GM18508 (cell line): Measurements from ENCODE around the gene DAZL.
"Not testable (repeated sequence)": the region's sequence is repeated elsewhere in the genome, so short reads cannot be mapped to it uniquely, and the experiment has no call there.

Source experiments
- ATAC-seq: cut with Tn5 transposase; IDR thresholded peaks from one replicate; pipeline ENCODE4 v1.9.1; 2021; ENCODE audit warnings: moderate number of reproducible peaks; ENCODE audit not compliant: insufficient read depth, unreplicated experiment

Gene DAZL, protein sequence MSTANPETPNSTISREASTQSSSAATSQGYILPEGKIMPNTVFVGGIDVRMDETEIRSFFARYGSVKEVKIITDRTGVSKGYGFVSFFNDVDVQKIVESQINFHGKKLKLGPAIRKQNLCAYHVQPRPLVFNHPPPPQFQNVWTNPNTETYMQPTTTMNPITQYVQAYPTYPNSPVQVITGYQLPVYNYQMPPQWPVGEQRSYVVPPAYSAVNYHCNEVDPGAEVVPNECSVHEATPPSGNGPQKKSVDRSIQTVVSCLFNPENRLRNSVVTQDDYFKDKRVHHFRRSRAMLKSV

DNA sequence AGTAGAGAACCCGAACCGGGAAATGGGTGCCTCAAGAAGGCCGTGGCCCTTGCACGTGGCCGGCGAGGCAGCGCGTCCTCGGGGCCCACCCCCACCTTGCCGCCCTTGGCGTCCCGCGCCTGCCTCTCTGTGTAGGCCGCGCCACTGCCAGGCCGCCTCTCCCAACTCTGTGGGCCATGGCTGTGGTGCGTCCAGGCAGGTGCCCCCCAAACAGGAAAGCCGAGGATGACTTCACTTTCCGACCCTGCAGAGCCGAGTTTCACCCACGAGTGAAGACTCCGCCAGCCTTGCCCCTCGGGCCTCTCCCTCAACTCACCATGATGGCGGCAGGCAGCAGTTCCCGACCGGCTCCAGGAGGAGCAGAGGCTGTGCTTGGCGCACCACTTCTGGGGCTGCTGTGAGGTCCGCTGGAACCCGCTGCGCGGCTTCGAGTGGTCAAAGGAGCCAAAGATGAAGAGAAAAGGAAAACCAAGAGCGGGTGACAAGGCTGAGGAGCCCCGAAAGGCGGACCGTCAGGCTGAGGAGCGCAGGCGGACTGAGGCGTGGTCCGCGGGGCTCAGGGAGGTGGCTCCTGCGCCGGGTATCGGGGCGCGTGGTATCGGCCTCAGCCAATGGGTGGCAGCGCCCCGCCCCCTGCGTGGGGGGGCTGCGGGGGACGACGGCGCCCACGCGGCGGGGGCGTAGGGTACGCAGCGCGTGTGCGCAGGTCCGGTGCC, at the start of gene DAZL:
DAZL (minus strand) TSS at position 537 of the 716 bp plus-strand sequence; CDS start at position 319, 218 bp downstream.
- ATAC-seq: no peak

DNA sequence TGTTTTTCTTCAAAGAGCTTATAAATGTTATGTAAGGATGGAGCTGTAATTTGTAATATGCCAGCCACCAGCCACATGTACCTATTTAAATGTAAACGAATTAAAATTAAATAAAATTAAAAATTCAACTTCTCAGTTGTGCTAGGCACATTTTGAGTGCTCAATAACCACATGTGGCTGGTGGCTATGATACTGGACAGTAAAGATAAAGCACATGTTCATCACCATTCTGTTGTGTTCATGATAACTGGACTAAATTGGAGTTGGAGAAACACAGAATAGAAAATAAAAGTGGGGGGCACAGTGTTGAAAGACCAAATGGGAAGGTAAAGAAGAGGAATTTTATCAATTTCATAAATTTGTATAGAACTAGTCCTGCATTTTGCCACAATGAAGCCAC, 49.8 kb upstream of the DAZL start:
- ATAC-seq: no peak

DNA sequence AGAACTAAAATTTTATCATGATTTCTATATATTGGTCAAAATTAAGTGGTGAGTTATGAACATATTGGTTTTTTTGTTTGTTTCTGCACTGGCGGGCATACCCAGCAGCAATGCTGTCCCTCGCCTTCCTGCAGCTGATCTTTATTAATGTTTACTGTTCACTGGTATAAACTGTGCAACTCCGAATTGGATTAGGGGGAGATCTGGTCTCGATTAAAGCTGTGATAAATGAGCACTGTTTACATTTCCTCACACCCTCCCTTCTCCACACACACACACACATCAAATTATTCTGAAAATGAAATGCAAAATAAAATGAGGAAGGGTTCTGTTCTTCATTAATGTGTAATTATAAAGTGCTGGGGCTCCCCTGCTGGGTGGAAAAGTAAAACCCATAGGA, 48.5 kb upstream of the DAZL start:
- ATAC-seq: no peak

DNA sequence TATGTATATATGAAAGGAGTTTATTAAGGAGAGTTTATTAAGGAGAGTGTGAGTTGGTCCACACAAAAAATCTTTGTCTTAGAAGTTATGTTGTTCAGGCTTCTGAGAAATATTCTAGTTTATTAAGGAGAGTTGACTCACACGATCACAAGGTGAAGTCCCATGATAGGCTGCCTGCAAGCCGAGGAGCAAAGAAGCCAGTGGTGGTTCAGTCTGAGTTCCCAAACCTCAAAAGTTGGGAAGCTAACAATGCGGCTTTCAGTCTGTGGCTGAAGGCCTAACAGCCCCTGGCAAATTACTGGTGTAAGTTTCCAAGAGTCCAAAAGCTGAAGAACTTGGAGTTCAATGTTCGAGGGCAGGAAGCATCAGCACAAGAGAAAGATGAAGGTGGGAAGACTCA, 42.4 kb upstream of the DAZL start:
- ATAC-seq: no peak

DNA sequence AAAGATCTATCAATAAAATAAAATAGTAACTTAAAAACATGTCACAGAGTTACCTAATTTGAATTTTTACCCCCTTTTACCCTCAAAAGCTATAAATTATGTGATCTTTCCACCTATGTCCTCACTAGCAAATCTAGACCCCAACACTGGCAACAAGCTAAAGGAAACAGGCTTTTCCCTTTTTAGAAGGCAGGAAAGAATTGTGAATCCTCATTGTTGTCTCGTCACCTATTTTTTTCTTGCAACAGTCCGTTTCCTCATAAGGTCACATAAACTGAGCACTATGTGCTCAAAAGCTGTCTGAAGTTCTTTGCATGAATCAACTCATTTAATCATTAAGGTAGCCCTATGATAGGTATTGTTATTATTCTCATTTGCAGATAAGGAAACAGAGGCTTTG, 34.6 kb upstream of the DAZL start:
- ATAC-seq: no peak

DNA sequence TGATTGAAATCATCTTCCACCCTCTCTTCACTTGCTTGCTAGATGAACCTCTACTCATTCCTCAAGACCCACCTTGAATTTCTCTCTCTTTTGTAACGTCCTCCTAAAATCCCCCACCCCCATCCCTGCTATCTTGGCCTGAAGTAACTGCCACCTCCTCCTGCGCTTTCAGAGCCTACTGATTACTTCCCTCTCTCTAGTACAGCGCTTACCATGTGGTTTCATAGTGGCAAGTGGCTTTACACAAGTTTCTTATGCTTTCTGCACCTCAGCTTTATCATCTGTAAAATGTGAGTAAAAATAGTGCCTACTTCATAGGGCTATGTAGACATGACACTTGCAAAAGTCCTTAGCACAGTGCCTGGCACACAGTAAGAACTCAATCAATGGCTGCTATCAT, 28.7 kb upstream of the DAZL start:
- ATAC-seq: no peak

DNA sequence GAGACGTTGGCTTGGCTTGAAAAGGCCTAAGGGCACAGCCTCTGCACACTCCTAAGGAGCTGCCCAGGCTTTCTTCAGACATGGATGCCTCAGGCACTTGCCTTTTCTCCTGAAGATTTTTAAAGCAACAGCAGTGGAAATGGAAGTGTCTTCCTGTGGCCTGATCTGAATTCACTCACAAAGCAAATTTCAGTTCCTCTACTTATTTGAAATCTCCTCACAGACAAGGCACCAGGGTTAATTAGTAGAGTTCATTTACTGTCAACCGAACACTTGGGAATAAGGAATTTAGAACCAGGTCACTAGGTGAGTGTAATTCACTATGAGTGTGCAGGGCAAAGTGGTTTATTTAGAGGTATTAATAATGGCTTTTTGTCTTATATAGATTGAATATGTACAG, 27.2 kb upstream of the DAZL start:
- ATAC-seq: no peak

DNA sequence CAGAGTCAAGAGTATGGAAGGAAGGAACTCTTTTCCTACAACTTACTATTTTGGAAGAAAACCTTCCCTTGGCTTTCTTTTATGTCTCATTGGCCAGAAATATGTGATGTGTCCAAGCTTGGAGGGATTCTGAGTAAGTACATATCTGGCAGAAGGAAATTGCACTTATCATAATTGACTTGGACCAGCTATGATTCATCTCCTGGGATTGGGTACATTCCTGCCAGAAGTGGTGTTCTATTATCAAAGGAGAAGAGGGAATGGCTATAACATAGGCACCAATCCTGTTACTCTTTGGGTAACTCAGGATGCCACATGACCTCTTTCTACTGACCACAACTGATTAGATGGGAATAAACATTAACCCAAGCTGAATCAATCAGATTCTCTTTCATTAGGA, 13.5 kb upstream of the DAZL start:
- ATAC-seq: no peak

DNA sequence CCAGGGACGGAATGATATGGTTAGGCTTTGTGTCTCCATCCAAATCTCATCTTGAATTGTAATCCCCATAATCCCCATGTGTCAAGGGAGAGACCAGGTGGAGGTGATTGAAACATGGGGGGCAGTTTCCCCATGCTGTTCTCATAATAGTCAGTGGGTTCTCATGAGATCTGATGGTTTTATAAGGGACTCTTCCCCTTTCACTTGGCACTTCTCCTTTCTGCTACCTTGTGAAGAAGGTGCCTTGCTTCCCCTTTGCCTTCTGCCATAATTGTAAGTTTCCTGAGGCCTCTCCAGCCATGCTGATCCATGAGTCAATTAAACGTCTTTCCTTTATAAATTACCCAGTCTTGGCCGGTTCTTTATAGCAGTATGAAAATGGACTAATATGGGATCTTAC, 11.9 kb upstream of the DAZL start:
- ATAC-seq: not testable (repeated sequence)

DNA sequence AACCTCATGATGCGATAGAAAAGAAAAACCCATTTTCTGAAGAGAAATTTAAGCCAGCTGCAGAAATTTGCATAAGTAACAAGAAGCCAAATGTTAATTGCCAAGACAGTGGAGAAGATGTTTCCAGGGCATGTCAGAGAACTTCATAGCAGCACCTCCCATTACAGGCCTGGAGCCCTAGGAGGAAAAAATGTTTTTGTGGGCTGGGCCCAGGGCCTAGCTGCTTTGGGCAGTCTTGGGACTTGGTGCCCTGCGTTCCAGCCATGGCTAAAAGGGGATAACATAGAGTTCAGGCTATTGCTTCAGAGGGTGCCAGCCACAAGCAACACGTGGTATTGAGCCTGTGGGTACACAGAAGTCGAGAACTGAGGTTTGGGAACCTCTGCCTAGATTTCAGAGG, 10.9 kb upstream of the DAZL start:
- no peak for ATAC-seq

DNA sequence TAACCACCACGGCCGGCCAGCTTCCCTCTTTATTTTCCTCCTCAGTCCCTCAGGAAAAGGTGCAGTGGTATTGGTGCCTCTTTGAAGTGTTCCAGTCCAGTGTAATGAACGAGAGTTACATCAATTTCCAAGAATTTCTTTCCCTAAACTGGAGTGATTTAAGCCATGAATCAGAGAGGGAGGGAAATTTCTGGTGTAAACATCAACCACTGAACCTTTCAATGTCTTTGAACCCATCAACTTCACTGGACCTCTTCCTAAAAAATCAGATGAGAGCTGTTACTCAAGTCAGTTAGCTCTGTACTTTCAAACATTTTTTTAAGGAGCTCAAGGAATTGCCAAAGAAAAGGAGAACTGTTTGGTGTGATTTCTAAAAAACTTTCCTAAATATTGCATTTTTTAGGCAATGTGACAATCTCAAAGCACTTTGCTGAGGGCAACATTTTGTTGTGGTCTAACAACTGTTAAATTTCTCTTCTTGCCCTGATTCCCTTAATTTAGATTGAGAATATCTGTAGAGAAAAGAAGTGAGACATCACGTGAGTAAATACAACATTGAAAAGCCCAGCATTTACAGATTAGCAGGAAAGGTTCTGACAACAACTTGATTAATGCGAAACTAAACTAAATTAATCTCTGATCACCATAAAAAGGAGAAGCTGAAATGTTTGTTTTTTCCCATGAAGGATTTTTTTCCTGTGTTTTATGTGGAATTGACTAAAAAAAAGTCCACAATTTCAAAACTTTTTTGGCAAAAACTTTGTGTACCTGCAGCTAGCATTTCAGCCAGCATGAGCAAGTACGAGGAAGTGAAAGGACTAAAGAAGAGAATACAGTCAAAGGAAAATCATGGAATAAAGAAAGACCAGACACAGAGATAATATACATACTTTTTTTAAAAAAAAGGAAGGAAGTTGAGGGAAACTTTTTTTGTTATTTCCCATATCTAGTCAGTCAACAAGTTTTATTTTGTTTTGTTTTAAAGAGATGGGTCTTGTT, 9.1 kb upstream of the DAZL start:
- ATAC-seq: no peak

DNA sequence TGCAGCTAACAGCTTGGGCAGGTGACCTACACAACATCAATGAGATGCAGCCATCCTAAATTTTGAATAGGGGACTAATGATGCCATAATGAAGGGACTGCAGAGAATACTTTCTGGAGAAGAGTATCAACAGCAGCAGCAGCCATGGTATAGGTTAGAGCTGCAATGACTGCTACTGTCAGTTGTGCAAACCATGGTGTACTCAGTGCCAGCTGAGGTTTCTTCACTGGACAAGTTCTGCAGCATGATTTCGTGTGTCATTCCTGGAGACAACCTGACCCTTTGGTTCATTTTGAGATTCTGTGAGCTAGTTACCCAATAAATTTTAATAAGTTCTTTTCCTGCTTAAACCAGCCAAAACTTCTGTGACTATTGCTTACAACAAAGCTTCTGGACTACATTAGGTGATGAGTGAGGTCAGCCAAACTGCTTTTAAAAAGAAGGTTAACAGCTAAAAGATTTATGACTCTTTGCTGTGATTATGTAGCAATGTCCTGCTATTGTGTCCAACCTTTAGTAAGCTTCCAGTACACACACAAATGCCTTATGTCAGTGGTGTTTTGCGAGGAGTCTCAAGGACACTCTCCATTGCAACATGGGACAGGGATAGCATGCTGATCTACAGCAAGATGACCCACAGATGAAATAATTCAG, 4.8 kb upstream of the DAZL start:
- ATAC-seq: no peak

DNA sequence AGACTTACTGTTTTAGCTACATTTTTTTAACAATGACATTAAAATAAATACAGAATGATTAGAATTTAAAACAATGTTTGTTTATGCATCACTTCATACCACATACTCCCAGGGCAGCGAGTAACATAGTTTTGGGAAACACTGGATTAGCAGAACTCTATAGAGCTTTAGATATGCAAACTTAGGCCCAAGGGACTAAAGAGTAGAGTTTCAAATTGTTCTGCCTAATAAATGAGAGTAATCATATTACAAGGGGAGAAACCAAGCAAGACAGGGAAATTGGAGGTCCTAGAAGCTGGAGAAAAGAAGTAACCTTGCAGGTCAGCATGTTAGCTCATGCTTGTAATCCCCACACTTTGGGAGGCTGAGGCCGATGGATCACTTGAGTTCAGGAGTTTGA, 3.6 kb upstream of the DAZL start:
- ATAC-seq: no peak

DNA sequence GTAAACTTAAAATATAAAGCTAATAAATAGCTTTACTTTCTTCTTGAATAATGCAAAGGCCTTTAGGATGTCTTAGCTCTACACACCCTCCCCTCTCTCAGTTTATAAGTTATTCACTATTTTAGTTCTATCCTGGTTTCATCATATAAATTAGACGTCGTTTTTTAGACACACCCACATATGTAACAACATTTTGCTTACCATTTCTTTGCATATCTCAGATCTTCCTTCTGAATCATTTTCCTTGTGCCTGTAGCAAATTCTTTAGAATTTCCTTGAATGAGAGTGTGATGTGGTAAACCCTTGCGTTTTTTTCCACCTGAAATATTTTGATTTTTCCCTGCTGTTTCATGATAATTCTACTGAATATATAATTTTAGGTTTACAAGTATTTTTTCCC, 2.5 kb upstream of the DAZL start:
- no peak for ATAC-seq

DNA sequence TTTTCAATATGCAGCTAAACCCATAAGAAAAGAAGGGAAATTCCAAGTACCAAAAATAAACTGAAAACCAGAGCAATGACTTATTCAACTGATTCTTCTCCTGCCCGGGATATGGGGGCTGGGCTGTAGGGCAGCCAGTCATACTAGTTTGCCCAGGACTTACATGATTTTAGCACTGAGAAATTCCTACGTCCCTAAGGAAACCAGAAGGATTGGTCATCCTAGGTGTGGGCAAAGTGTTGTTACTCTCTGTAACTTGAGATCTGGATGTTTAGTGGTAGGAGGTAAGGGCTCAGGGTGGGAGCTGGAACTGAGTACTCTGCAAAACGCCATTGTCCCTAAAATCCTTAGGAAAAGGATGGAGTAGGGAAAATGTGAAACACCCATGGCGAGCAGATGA, 1.2 kb upstream of the DAZL start:
- ATAC-seq: no peak

DNA sequence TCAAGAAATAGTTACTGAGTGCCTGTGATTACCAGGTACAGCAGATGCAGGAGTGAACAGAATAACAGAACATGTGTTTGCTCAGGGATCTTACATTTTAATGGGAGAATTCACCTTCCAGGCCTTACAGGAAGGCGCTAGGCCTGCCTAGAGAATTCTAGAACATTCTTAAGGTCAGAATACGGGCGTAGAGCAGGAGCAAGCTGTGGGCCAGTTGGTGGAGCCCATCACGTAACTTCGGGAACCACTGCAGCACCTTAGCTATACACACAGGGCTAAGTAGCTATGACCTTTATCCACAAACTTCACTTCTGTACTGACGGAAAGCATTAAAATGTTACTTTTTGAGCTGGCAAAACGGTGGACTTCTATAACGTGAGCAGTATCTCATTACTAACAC, 743 bp upstream of the DAZL start:
- ATAC-seq: no peak

DNA sequence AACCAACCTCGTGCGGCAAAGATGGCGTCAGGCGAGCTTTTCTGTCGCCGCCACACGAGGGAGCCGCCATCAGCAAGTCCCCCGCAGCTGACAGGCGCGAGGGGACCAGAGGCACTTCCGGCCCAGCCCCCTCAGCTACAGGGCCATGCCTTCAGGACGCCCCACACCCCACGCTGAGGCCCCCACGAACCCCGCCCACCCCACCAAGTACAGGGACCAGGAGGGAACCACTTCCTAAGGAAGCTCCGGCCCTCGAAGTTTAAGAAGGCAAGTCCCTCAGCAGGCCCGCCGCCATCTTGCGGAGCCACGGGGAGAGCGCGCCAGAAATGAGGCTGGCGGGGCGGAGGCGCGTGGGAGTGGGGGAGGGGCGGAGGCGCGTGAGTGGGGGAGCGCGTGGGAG, 790 bp downstream of the DAZL start:
- ATAC-seq: no peak

DNA sequence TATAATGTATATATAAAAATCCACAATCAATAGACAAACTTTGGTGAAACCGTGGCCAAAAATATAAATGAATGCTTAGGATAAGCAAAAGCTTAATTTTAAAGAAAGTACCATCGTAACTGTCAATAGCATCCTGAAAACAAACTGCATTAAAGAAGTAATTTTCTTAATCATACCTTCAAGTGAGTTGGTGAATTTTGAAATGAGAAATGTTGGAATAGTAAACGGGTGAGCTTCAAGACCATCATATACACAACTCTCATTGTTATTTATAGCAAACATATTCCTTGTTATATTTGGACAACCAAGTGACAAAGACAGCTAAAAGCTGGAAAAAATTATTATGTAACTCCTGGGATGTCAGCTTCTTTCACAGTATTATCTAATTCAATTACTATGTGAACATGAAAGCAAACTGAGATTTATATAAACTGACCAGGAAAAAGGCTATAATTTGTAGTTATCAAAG, 3.7 kb downstream of the DAZL start:
- no peak for ATAC-seq

DNA sequence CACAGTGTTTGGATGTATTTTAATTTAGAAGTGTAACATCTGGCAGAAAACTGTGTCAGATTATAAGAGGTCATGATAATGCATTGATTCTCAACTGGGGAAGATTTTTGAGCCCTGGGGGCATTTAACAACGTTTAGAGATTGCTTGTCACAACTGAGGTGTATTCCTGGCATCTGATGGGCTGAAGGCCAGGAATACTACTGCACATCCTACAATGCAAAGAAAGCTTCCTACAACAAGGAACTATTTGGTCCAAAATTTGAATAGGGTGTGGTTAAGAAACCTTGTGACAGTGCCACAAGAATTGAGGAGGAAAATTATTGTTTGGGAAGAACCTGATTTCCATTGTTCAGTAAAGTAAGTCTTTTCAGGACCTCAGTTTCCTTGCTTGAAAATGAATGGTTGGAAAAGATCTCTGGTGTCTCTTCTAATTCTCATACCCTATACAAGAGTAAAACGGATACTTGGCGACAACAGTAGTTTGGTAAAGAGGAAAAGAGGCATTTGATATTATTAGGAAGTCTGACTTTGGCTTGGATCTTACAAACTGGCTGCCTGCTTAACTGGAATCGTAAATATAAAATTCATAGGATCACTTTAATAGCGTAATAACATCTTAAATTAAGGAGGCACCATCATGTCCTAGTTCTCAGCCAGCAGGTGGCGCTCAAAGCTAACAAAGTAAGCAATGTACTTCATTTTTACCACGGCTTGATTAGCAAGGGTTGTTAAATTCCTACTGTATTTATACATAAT, 4.3 kb downstream of the DAZL start:
- ATAC-seq: no peak

DNA sequence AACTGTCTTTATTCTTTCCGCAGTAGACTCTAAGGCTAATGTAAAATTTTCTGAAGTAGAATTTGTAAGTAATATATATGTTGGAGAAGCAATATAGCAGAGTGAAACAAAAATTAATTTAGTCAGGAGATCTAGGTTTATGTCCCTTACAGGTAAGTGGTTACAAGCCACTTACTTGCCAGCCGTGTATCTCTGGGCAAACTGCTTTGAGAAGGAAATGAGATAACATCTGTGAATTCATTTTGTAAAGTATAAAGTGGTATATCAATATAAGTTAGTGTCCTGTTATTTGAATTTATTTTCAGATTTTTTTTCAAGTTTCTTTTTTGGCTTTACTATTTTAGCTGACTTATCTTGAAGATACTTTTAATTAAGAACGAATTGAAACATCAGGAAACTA, 5.5 kb downstream of the DAZL start:
- ATAC-seq: no peak
